Measurements from ENCODE around the gene SLC26A8.
"Not testable (repeated sequence)": the region's sequence is repeated elsewhere in the genome, so short reads cannot be mapped to it uniquely, and the experiment has no call there.

SLC26A8 gene

GRCh38 chr6:36049582-36049981 lies 25.1 kb upstream of the SLC26A8 start:
- DNase-seq, result no peak

- no peak for DNase-seq
Measured at GRCh38 chr6:36042618-36043260, 18.3 kb upstream of the SLC26A8 start.

GRCh38 chr6:36040958-36041357 lies 16.5 kb upstream of the SLC26A8 start:
- no peak for DNase-seq

- DNase-seq, result no peak
Measured at GRCh38 chr6:36039112-36039511, 14.7 kb upstream of the SLC26A8 start.

GRCh38 chr6:36038120-36038876 lies 13.9 kb upstream of the SLC26A8 start:
- DNase-seq, result peak; percentile 36

- DNase-seq, result no peak
Measured at GRCh38 chr6:36035225-36035624, 10.8 kb upstream of the SLC26A8 start.

- DNase-seq, result no peak
Measured at GRCh38 chr6:36034441-36034840, 10.0 kb upstream of the SLC26A8 start.

GRCh38 chr6:36033935-36034334 lies 9.5 kb upstream of the SLC26A8 start:
- DNase-seq, result no peak

GRCh38 chr6:36033144-36033543 lies 8.7 kb upstream of the SLC26A8 start:
- DNase-seq, result not testable (repeated sequence)

- DNase-seq, result no peak
Measured at GRCh38 chr6:36032261-36032660, 7.8 kb upstream of the SLC26A8 start.

GRCh38 chr6:36029464-36029863 lies 5.0 kb upstream of the SLC26A8 start:
- DNase-seq, result no peak

- DNase-seq, result peak; percentile 51
Measured at GRCh38 chr6:36028877-36029324, 4.5 kb upstream of the SLC26A8 start.

- DNase-seq, result peak; percentile 35
Measured at GRCh38 chr6:36028088-36028876, 3.8 kb upstream of the SLC26A8 start.

GRCh38 chr6:36027501-36028087 lies 3.2 kb upstream of the SLC26A8 start, which contains the start of gene MAPK14:
MAPK14 (plus strand) TSS chr6:36027808; CDS start chr6:36028158, 350 bp downstream.
- DNase-seq, result peak; percentile 99

- no peak for DNase-seq
Measured at GRCh38 chr6:36025932-36026327, 1.5 kb upstream of the SLC26A8 start.

- DNase-seq, result no peak
Measured at GRCh38 chr6:36025260-36025931, 955 bp upstream of the SLC26A8 start.

- no peak for DNase-seq
Measured at GRCh38 chr6:36020154-36020553, 4.3 kb downstream of the SLC26A8 start.

GRCh38 chr6:36019167-36019566 lies 5.3 kb downstream of the SLC26A8 start:
- no peak for DNase-seq

- no peak for DNase-seq
Measured at GRCh38 chr6:36018339-36018738, 6.1 kb downstream of the SLC26A8 start.

- DNase-seq, result no peak
Measured at GRCh38 chr6:36015666-36016065, 8.8 kb downstream of the SLC26A8 start.

GRCh38 chr6:36000451-36000850 lies 24.0 kb downstream of the SLC26A8 start:
- DNase-seq, result no peak

GRCh38 chr6:35993150-35993549 lies 31.3 kb downstream of the SLC26A8 start:
- DNase-seq, result no peak

- not testable (repeated sequence) for DNase-seq
Measured at GRCh38 chr6:35988047-35988446, 36.4 kb downstream of the SLC26A8 start.

Data from left hindlimb (tissue), 1 donor.